Upper lobe of left lung (tissue), 4 donors: ENCODE results near the gene CEBPZOS.

Source experiments
- EP300 ChIP-seq, 4 donors: sonication (generic); formaldehyde crosslinking; IDR thresholded peaks; one replicate each; pipeline ENCODE4 v1.5.1; 2017; ENCODE audit warnings: antibody characterized with exemption in 4 of 4, control low read depth in 2 of 4
- POLR2A ChIP-seq, 4 donors: fragments of 450-650 bp; IDR thresholded peaks; one replicate each; pipeline ENCODE4 v1.5.1; 2016 to 2017; ENCODE audit warnings: antibody characterized with exemption in 4 of 4, mild to moderate bottlenecking in 2 of 4
- TF ChIP-seq, protein P1 (sequence below), 6 experiments: fragments of 450-650 bp in 4 of 6; fragments of 200-600 bp in 2 of 6; sonication (generic) in 2 of 6; IDR thresholded peaks; one replicate each; pipeline ENCODE4 v1.5.1; 2016 to 2019; ENCODE audit warnings: antibody characterized with exemption in 6 of 6

DNA sequence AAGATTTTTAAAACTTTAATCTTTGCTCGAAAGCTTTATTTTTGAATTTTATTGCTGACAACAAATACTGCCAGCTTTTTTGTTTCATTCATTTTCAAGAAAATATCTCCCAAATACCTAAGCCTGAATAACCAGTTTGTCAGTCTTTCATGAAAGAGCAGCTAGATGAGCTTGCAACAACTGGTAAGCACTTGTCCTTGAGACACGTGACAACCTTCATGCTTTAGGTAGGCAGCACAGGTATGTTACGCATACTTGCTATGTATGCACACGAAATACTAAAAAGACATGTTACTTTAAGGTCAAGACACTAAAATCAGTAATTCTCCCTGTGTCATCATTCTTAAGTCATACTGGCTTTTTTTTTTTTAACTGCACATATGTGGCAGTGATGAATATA is 22.8 kb downstream of the CEBPZOS start:
- TF ChIP-seq POLR2A (IDR thresholded peaks at IDR 0.05) (no peak), EP300 (IDR thresholded peaks at IDR 0.05) (no peak)
- TF ChIP-seq, protein P1, sequence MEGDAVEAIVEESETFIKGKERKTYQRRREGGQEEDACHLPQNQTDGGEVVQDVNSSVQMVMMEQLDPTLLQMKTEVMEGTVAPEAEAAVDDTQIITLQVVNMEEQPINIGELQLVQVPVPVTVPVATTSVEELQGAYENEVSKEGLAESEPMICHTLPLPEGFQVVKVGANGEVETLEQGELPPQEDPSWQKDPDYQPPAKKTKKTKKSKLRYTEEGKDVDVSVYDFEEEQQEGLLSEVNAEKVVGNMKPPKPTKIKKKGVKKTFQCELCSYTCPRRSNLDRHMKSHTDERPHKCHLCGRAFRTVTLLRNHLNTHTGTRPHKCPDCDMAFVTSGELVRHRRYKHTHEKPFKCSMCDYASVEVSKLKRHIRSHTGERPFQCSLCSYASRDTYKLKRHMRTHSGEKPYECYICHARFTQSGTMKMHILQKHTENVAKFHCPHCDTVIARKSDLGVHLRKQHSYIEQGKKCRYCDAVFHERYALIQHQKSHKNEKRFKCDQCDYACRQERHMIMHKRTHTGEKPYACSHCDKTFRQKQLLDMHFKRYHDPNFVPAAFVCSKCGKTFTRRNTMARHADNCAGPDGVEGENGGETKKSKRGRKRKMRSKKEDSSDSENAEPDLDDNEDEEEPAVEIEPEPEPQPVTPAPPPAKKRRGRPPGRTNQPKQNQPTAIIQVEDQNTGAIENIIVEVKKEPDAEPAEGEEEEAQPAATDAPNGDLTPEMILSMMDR (IDR thresholded peaks at IDR 0.05): no peak
